Hematopoietic multipotent progenitor cell treated with erythropoietin and hydrocortisone succinate and interleukin-3 and kit ligand, for 4 days (in vitro differentiated cells): ENCODE results near the gene LRRC45.

Source experiments
- DNase-seq: peaks from one replicate; pipeline ENCODE4 v3.0.0-alpha.2; 2015

Gene LRRC45

GRCh38 chr17:82008258-82008940 lies 14.7 kb upstream of the LRRC45 start:
- DNase-seq: no peak

GRCh38 chr17:82008941-82009405 lies 14.1 kb upstream of the LRRC45 start:
- no peak for DNase-seq

DNA sequence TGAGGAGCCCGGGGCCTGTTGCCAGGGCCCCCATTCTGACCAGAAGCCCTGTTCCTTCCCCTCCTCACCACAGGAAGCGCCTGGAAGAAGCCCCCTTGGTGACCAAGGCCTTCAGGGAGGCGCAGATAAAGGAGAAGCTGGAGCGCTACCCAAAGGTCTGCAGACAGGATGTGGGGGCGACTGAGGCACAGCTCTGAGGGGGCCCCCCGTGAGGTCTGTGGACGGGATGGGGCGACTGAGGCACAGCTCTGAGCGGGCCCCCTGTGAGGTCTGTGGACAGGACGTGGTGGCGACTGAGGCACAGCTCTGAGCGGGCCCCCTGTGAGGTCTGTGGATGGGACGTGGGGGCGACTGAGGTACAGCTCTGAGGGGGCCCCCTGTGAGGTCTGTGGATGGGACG lies 13.7 kb upstream of the LRRC45 start:
- no peak for DNase-seq

- no peak for DNase-seq
Measured at GRCh38 chr17:82010575-82011525, 12.3 kb upstream of the LRRC45 start.

GRCh38 chr17:82011617-82012187 lies 11.4 kb upstream of the LRRC45 start:
- no peak for DNase-seq

DNA sequence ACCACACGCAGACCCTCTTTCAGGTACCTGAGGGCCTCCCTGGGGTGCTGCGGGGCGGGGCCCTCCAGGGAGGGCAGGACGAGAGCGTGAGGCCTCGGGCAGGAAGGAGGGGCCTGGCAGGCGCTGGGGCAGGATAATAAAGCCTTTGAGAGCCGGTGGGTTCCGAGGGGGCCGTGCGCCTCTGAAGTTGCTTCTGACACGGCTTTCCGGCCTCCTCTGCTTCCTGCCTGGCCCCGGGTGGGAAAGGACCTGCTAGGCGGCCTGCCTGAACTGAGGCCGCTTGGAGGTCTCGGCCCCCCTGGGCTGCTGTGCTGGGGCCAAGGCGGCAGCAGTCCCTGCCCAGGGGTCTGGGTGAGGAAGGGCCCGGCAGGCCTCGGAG lies 10.9 kb upstream of the LRRC45 start:
- DNase-seq: no peak

GRCh38 chr17:82012640-82013295 lies 10.3 kb upstream of the LRRC45 start:
- DNase-seq: no peak

GRCh38 chr17:82013341-82013740 lies 9.8 kb upstream of the LRRC45 start:
- peak; percentile 38 for DNase-seq

GRCh38 chr17:82013772-82014321 lies 9.3 kb upstream of the LRRC45 start:
- DNase-seq: no peak

- no peak for DNase-seq
Measured at GRCh38 chr17:82014432-82014831, 8.7 kb upstream of the LRRC45 start.

GRCh38 chr17:82014971-82015310 lies 8.2 kb upstream of the LRRC45 start:
- no peak for DNase-seq

GRCh38 chr17:82015311-82015971 lies 7.7 kb upstream of the LRRC45 start:
- no peak for DNase-seq

- no peak for DNase-seq
Measured at GRCh38 chr17:82016061-82016874, 6.8 kb upstream of the LRRC45 start.

DNA sequence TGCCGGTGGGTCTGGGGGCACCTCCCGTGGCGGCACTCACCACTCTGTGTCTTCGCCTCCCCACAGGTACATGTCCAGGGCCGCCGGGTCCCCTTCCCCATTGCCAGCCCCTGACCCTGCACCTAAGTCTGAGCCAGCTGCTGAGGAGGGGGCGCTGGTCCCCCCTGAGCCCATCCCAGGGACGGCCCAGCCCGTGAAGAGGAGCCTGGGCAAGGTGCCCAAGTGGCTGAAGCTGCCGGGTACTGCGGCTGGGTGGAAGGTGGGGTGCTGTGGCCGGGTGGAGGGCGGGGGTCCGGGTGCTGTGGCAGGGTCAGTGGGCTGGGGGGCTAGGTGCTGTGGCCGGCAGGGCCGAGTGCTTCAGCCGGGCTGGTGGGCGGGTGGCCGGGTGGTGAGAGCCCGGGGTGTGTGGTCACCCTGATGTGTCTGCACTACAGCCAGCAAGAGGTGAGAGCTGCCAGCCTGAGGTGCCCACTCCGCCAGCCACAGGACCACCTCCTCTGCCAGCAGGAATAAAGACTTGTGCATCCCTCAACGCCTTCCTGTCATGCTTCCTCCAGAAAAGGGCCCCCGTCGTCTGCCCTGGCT lies 6.1 kb upstream of the LRRC45 start:
- no peak for DNase-seq

- no peak for DNase-seq
Measured at GRCh38 chr17:82017612-82018151, 5.4 kb upstream of the LRRC45 start.

- DNase-seq: no peak
Measured at GRCh38 chr17:82018152-82018988, 4.7 kb upstream of the LRRC45 start.

DNA sequence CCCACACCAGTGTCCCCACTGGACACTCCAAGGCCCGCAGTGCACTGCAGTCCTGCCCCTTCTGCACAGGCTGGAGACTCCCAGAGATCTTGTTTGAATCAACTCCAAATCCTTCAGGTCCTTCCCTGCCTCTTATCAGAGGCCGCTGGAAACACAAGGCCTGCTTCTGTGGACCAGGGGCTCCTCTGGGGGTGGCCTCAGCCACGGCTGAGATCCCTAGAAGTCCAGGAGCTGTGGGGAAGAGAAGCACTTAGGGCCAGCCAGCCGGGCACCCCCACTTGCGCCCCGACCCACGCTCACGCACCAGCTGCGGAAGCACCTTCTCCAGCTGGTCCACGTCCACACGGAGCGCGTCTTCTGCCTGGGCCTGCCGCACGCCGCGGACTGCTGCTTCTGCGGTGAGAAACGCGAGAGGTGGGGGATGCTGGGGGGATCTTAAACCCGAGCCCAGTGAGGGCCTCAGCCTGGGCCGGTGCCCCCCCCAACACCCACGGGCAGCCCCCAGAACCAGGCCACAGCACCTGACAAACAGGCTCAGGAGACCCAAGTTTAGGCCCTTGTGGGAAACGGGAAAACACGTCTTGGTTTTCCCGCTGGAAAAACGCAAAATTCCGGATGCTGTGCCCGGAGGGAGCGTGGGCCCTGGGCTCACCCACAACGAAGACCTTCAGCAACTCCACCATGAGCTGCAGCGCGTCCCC lies 4.0 kb upstream of the LRRC45 start:
- no peak for DNase-seq

DNA sequence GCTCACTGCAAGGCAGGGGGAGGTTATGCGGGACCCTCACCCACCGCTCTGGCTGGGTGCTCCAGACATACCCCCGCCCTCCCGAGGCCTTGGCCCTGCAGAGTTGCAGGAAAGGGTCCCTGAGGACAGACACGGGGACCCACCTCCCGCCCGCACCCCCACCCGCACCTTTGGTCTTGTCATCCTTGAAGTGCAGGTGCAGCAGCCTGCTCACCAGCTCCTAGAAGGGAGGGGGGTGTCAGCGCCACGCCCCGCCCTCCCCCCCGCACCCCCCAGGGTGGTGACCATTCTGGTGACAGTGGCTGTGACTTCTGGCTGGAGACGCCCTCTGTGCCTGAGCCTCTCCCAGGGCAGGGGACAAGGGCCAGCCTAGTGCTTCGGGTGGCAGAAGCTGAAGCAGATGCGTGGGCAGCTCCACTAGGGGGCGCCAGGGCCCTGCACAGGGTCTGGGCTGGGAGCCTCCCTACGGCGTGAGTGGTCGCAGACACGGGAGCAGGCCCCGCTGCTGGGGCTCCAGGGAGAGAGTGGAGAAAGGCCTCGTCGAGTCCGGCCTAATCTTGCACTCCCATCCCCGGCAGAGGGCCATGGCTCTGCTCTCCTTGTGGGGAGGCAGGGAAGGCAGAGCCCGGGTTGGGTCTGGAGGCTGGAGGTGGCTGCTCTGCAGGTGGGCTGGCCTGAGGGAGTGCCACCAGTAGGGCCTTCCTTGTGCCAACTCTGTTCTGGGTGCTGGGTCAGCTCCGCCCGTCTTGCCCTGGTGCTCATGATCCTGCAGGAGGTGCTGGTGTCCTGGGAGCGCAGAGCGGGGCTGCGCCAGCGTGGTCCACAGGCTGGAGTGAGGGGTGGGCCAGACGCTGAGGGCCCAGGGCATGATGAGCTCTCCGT lies 3.2 kb upstream of the LRRC45 start:
- peak; percentile 84 for DNase-seq
